ENCODE results near the gene ITGAX. TPM values are rescaled to one million over a fixed set of nuclear protein-coding genes. Genes with fewer than 3 reads are reported as not detected.
A peak's percentile ranks its signal among the peaks of the same experiment; 100 is the strongest.
"Not testable (repeated sequence)": the region's sequence is repeated elsewhere in the genome, so short reads cannot be mapped to it uniquely, and the experiment has no call there.

ITGAX gene
- total RNA-seq = 1 to 10 TPM; 2.8 to 7.2 TPM
- polyA plus RNA-seq (ENCODE audit: insufficient read length in 2 of 2) = 1 to 10 TPM; 7.0 to 9.3 TPM
- long read RNA-seq, donor 1 = 0 reads
- long read RNA-seq, donor 2 = 0 reads
- long read RNA-seq, donor 3, partial matches to known transcripts = 0 of 1 reads
- long read RNA-seq, donor 3, other reads (novel, unspliced or antisense) = 0 of 1 reads
- long read RNA-seq, donor 4 = 0 reads

DNA sequence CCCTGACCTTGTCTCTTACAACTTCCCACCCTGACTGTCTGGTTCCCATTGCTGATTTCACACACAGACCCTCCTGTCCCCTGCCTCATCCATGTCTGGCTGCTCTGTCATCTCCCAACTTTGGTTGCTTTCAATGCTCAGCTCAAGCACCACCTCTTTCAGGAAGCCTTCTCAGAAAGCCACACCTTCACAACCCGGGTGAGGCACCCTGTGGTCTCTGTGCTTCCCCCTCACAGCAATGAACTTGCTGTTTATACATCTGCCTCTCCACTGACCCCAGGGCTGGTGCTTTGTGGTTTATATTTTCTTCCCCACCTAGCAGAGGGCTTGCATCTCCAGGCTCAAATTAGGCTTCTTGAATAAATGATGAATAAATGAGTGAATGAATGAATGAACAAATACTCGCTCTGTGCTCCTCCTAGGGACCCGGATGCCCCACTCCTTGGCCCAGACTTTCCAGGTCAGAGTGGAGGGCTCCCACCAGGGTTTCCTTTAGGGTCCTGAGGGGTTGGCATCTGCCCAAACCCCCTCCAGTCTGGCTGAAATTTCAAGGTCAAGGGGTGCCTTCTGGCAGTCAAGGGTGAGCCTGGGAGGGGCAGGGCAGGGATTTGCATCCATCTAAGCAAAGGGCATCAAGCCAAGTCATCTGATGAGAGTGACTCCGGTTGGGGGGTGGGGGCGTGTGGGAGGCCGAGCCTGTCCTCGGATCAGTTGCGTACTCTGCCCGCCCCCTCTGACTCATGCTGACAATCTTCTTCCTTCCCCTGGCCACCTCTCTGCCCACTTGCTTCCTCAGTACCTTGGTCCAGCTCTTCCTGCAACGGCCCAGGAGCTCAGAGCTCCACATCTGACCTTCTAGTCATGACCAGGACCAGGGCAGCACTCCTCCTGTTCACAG, at the start of gene ITGAX:
Gene ITGAX, plus strand, starts transcription at position 783 of the 898 bp plus-strand sequence. Its CDS starts 79 bp downstream, at position 862.
- Histone ChIP-seq H3K4me1 (ENCODE audit: control insufficient read depth, insufficient read depth, low read length) (no peaks in the 10 kb centered on the region), H3K27ac (ENCODE audit: low read depth, low read length) (no peak within 1 kb of the TSS), H3K4me3 (ENCODE audit: low read depth, low read length) (no peak within 1 kb of the TSS), H3K27me3 (ENCODE audit: control insufficient read depth, insufficient read depth, low read length) (no peaks in the 10 kb centered on the region), H3K9me3 (ENCODE audit: control insufficient read depth, insufficient read depth, low read length) (no peaks in the 10 kb centered on the region), H3K36me3 (ENCODE audit: control insufficient read depth, insufficient read depth, low read length) (no peaks in the 10 kb centered on the region)
- 50% methylated on average over 9 of the region's 10 CpGs for WGBS (ENCODE audit: insufficient coverage)
- peak in 1 of 6 donors; percentile 6 for DNase-seq (ENCODE audit: low read depth in 4 of 6, low spot score in 6 of 6)

- Histone ChIP-seq H3K4me3 (ENCODE audit: low read depth, low read length) (no peak overlapping the region), H3K4me1 (ENCODE audit: control insufficient read depth, insufficient read depth, low read length) (no peaks in the 10 kb centered on the region), H3K36me3 (ENCODE audit: control insufficient read depth, insufficient read depth, low read length) (no peaks in the 10 kb centered on the region), H3K27me3 (ENCODE audit: control insufficient read depth, insufficient read depth, low read length) (no peaks in the 10 kb centered on the region), H3K9me3 (ENCODE audit: control insufficient read depth, insufficient read depth, low read length) (no peaks in the 10 kb centered on the region), H3K27ac (ENCODE audit: low read depth, low read length) (no peak overlapping the region)
- DNase-seq (ENCODE audit: low read depth in 4 of 6, low spot score in 6 of 6) = no peak
Measured at GRCh38 chr16:31305219-31305618, 49.8 kb upstream of the ITGAX start.

- no CpG with 5 or more reads among the region's 3 CpGs for WGBS (ENCODE audit: insufficient coverage)
- H3K27me3 ChIP-seq (ENCODE audit: control insufficient read depth, insufficient read depth, low read length); H3K9me3 ChIP-seq (ENCODE audit: control insufficient read depth, insufficient read depth, low read length); H3K4me3 ChIP-seq (ENCODE audit: low read depth, low read length); DNase-seq (ENCODE audit: low read depth in 4 of 6, low spot score in 6 of 6); H3K4me1 ChIP-seq (ENCODE audit: control insufficient read depth, insufficient read depth, low read length); H3K36me3 ChIP-seq (ENCODE audit: control insufficient read depth, insufficient read depth, low read length); H3K27ac ChIP-seq (ENCODE audit: low read depth, low read length): not testable (repeated sequence)
Measured at GRCh38 chr16:31308381-31308780, 46.6 kb upstream of the ITGAX start.

DNA sequence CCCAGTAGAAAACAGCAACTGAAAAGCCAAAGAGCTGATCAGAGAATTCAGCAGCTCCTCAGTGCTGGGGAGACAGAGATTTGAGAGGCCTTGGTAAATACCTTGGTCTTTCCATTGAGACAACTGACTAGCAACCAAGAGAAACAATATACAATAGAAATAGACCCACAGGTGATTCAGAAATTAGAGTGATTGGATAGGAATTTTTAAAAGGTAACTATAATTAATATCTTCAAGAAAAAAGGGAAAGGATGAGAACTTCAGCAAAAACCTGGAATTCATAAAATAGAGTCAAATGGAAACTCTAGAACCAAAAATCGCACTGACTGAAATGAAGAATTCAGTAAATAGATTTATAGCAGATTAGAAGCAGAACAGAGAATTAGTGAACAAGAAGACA, 32.5 kb upstream of the ITGAX start:
- Histone ChIP-seq H3K4me1 (ENCODE audit: control insufficient read depth, insufficient read depth, low read length) (no peaks in the 10 kb centered on the region), H3K4me3 (ENCODE audit: low read depth, low read length) (no peak overlapping the region), H3K27me3 (ENCODE audit: control insufficient read depth, insufficient read depth, low read length) (no peaks in the 10 kb centered on the region), H3K9me3 (ENCODE audit: control insufficient read depth, insufficient read depth, low read length) (peaks cover 4% of the 10 kb centered on the region), H3K36me3 (ENCODE audit: control insufficient read depth, insufficient read depth, low read length) (no peaks in the 10 kb centered on the region), H3K27ac (ENCODE audit: low read depth, low read length) (no peak overlapping the region)
- WGBS (ENCODE audit: insufficient coverage) = 83% methylated on average over 1 of the region's 1 CpG
- no peak for DNase-seq (ENCODE audit: low read depth in 4 of 6, low spot score in 6 of 6)

- peaks cover 4% of the 10 kb centered on the region for H3K9me3 ChIP-seq (ENCODE audit: control insufficient read depth, insufficient read depth, low read length)
- DNase-seq (ENCODE audit: low read depth in 4 of 6, low spot score in 6 of 6) = no peak
- no peak overlapping the region for H3K4me3 ChIP-seq (ENCODE audit: low read depth, low read length)
- H3K4me1 ChIP-seq (ENCODE audit: control insufficient read depth, insufficient read depth, low read length) = no peaks in the 10 kb centered on the region
- WGBS (ENCODE audit: insufficient coverage) = 94% methylated on average over 9 of the region's 10 CpGs
- peaks cover 3% of the 10 kb centered on the region for H3K27me3 ChIP-seq (ENCODE audit: control insufficient read depth, insufficient read depth, low read length)
- no peak overlapping the region for H3K27ac ChIP-seq (ENCODE audit: low read depth, low read length)
- no peaks in the 10 kb centered on the region for H3K36me3 ChIP-seq (ENCODE audit: control insufficient read depth, insufficient read depth, low read length)
Measured at GRCh38 chr16:31323959-31324629, 30.9 kb upstream of the ITGAX start.

- peaks cover 4% of the 10 kb centered on the region for H3K9me3 ChIP-seq (ENCODE audit: control insufficient read depth, insufficient read depth, low read length)
- no peaks in the 10 kb centered on the region for H3K36me3 ChIP-seq (ENCODE audit: control insufficient read depth, insufficient read depth, low read length)
- H3K4me1 ChIP-seq (ENCODE audit: control insufficient read depth, insufficient read depth, low read length) = no peaks in the 10 kb centered on the region
- no peak overlapping the region for H3K4me3 ChIP-seq (ENCODE audit: low read depth, low read length)
- no peak for DNase-seq (ENCODE audit: low read depth in 4 of 6, low spot score in 6 of 6)
- no peak overlapping the region for H3K27ac ChIP-seq (ENCODE audit: low read depth, low read length)
- WGBS (ENCODE audit: insufficient coverage) = 85% methylated on average over 14 of the region's 16 CpGs
- H3K27me3 ChIP-seq (ENCODE audit: control insufficient read depth, insufficient read depth, low read length) = peaks cover 14% of the 10 kb centered on the region
Measured at GRCh38 chr16:31325171-31325570, 29.8 kb upstream of the ITGAX start.

- Histone ChIP-seq H3K27me3 (ENCODE audit: control insufficient read depth, insufficient read depth, low read length) (peaks cover 33% of the 10 kb centered on the region), H3K4me3 (ENCODE audit: low read depth, low read length) (no peak overlapping the region), H3K4me1 (ENCODE audit: control insufficient read depth, insufficient read depth, low read length) (peaks cover 5% of the 10 kb centered on the region), H3K36me3 (ENCODE audit: control insufficient read depth, insufficient read depth, low read length) (no peaks in the 10 kb centered on the region), H3K27ac (ENCODE audit: low read depth, low read length) (no peak overlapping the region), H3K9me3 (ENCODE audit: control insufficient read depth, insufficient read depth, low read length) (no peaks in the 10 kb centered on the region)
- no peak for DNase-seq (ENCODE audit: low read depth in 4 of 6, low spot score in 6 of 6)
- WGBS (ENCODE audit: insufficient coverage) = 54% methylated on average over 7 of the region's 10 CpGs
Measured at GRCh38 chr16:31327646-31328225, 27.2 kb upstream of the ITGAX start.

DNA sequence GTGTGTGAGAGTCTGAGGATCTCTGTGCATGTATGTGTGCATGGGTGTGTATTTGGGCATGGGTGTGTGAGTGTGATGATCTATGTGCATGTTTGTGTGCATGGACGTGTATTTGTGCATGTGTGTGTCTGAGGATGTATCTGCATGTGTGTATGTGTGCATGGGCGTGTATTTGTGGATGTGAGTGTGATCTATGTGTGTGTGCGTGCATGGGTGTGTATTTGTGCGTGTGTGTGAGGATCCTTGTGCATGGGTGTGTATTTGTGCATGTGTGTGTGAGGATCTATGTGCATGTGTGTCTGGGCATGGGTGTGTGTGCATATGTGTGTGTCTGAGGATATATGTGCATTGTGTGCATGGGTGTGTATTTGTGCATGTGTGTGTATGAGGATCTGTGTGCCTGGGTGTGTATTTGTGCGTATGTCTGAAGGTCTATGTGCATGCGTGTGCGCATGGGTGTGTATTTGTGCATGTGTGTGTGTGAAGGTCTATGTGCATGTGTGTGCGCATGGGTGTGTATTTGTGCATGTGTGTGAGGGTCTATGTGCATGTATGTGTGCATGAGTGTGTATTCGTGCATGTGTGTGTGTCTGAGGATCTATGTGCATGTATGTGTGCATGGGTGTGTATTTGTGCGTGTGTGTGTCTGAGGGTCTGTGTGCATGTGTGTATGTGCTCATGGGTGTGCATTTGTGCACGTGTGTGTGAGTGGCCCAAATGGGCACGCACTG, 26.5 kb upstream of the ITGAX start:
- H3K4me1 ChIP-seq (ENCODE audit: control insufficient read depth, insufficient read depth, low read length) = peaks cover 5% of the 10 kb centered on the region
- no peak overlapping the region for H3K27ac ChIP-seq (ENCODE audit: low read depth, low read length)
- 79% methylated on average over 9 of the region's 12 CpGs for WGBS (ENCODE audit: insufficient coverage)
- H3K27me3 ChIP-seq (ENCODE audit: control insufficient read depth, insufficient read depth, low read length) = peaks cover 33% of the 10 kb centered on the region
- H3K36me3 ChIP-seq (ENCODE audit: control insufficient read depth, insufficient read depth, low read length) = no peaks in the 10 kb centered on the region
- no peak overlapping the region for H3K4me3 ChIP-seq (ENCODE audit: low read depth, low read length)
- DNase-seq (ENCODE audit: low read depth in 4 of 6, low spot score in 6 of 6) = no peak
- no peaks in the 10 kb centered on the region for H3K9me3 ChIP-seq (ENCODE audit: control insufficient read depth, insufficient read depth, low read length)
